Epithelial cell of esophagus (primary cell): ENCODE data around the gene DEXI.

ENCODE experiments used
- DNase-seq: peaks from one replicate; pipeline ENCODE4 v3.0.0; 2010; ENCODE audit warnings: low read depth
- H3K4me3 ChIP-seq: 2 replicates; pipeline ENCODE4 v1.5.1; 2011; ENCODE audit warnings: mild to moderate bottlenecking, low read length, control low read depth
- CTCF ChIP-seq: IDR thresholded peaks from 2 replicates; pipeline ENCODE4 v1.5.1; 2011; ENCODE audit warnings: low read depth, mild to moderate bottlenecking, low read length, control low read depth, inconsistent platforms; ENCODE audit not compliant: insufficient read depth; ENCODE audit errors: missing control alignments

DEXI gene

GRCh38 chr16:10895053-10895946 is 47.0 kb downstream of the DEXI start:
- H3K4me3 ChIP-seq, result no peak overlapping the region
- TF ChIP-seq CTCF, result no peak
- peak; percentile 50 for DNase-seq

GRCh38 chr16:10892782-10893318 is 49.4 kb downstream of the DEXI start:
- DNase-seq, result no peak
- no peak overlapping the region for H3K4me3 ChIP-seq
- no peak for TF ChIP-seq CTCF

GRCh38 chr16:10889855-10890254 is 52.4 kb downstream of the DEXI start:
- no peak overlapping the region for H3K4me3 ChIP-seq

GRCh38 chr16:10888320-10888937 is 53.8 kb downstream of the DEXI start:
- H3K4me3 ChIP-seq, result no peak overlapping the region
- no peak for DNase-seq
- no peak for TF ChIP-seq CTCF

More at GRCh38 chr16:10889855-10890254, 52.4 kb downstream of the DEXI start:
- no peak for TF ChIP-seq CTCF
- DNase-seq, result no peak

GRCh38 chr16:10885246-10885645 is 57.0 kb downstream of the DEXI start:
- DNase-seq, result peak; percentile 51
- H3K4me3 ChIP-seq, result no peak overlapping the region
- TF ChIP-seq CTCF, result no peak

- TF ChIP-seq CTCF, result no peak
- H3K4me3 ChIP-seq, result no peak overlapping the region
- peak; percentile 41 for DNase-seq
Measured at GRCh38 chr16:10883004-10883403, 59.3 kb downstream of the DEXI start.
